ENCODE results near the gene CFAP210. TPM values are rescaled to one million over a fixed set of nuclear protein-coding genes. Genes with fewer than 3 reads are reported as not detected.
A peak's percentile ranks its signal among the peaks of the same experiment; 100 is the strongest.

CFAP210 gene
- total and polyA plus RNA-seq, 9 of the 15 experiments (the other 6 are each of a cell fraction or from before 2014, with no cell fraction given): 0.75 to 3.6 (median 1.3) TPM

GRCh38 chr2:169683054-169683424 is 11.2 kb downstream of the CFAP210 start:
- Histone ChIP-seq H3K4me1 (replicated peaks in 1 of 2; ENCODE audit: control insufficient read depth in 2 of 2, insufficient read depth in 2 of 2, low read length in 2 of 2) (peaks cover 0 to 6% of the 10 kb centered on the region in 2 experiments; a peak in 1 of 5 replicates), H3K79me2 (ENCODE audit: control insufficient read depth, insufficient read depth, low read length) (no peaks in the 10 kb centered on the region), H3K9ac (ENCODE audit: insufficient read depth in 1 of 2, low read depth in 2 of 2, low read length in 2 of 2) (no peak overlapping the region), H3K9me3 (replicated peaks; ENCODE audit: control insufficient read depth, insufficient read depth, low read depth, low read length) (no peaks in the 10 kb centered on the region), H3K4me2 (ENCODE audit: insufficient read depth, low read length) (no peak overlapping the region), H4K20me1 (replicated peaks; ENCODE audit: control insufficient read depth, insufficient read depth, low read length) (no peaks in the 10 kb centered on the region), H3K9me1 (ENCODE audit: control insufficient read depth, insufficient read depth, low read length) (no peaks in the 10 kb centered on the region), H3K27me3 (ENCODE audit: control insufficient read depth in 2 of 2, insufficient read depth in 2 of 2, low read length in 2 of 2) (no peaks in the 10 kb centered on the region), H3K36me3 (ENCODE audit: control insufficient read depth, insufficient read depth, low read length) (no peaks in the 10 kb centered on the region), H3K4me3 (no peak overlapping the region), H2AFZ (ENCODE audit: low read depth, low read length) (0 out of 2 replicates have a peak overlapping the region, but pooled peaks have one; percentile 7), H3K27ac (ENCODE audit: extremely low read depth, low read depth, low read length) (no peak overlapping the region)
- POLR2A ChIA-PET: interaction anchor here (1.0 to 2.6 kb wide), 7 partner anchors 10 to 130 kb away, joined by 3 to 12 read pairs (median 4); partner anchors contain the start of genes CFAP210 and PHOSPHO2
- FAIRE-seq: no peak
- in situ Hi-C loops (cut with MboI): no loop called here
- no peak for DNase-seq (ENCODE audit: extremely low read depth in 1 of 4, low spot score in 3 of 4)
- CTCF ChIA-PET (ENCODE audit: low intra/inter-chr PET ratio): no interaction called here
- BruUV-seq (replicated peaks): no TSS peak
- intact Hi-C loops (cut with micrococcal nuclease): no loop called here
- 8% methylated on average over 3 of the region's 3 CpGs for WGBS (ENCODE audit: insufficient coverage, low coverage, missing lambda C conversion rate)
- ATAC-seq: peak; percentile 47
- TF ChIP-seq ZNF408 (CRISPR knock-in tag; IDR thresholded peaks at IDR 0.05; ENCODE audit: low read depth): no peak
- TF ChIP-seq FOSL1 (tag; conservative IDR thresholded peaks at IDR 0.05): peak; percentile 71
- TF ChIP-seq ZNF695 (CRISPR knock-in tag; IDR thresholded peaks at IDR 0.05): no peak
- 0 out of 2 replicates have a peak, but pooled peaks have one; percentile 29 for TF ChIP-seq CXXC5 (CRISPR knock-in tag; IDR thresholded peaks at IDR 0.05)
- no peak for TF ChIP-seq IRF9 (tag; IDR thresholded peaks at IDR 0.05)
- TF ChIP-seq ZC3H11A (IDR thresholded peaks at IDR 0.05; ENCODE audit: low read depth, low read length): no peak
- no peak for TF ChIP-seq ILF3 (IDR thresholded peaks at IDR 0.05; ENCODE audit: borderline replicate concordance)
- TF ChIP-seq SMARCC2 (IDR thresholded peaks at IDR 0.05; ENCODE audit: low read depth): no peak
- TF ChIP-seq SRF (CRISPR knock-in tag; IDR thresholded peaks at IDR 0.05): no peak
- no peak for TF ChIP-seq ZNF780A (CRISPR knock-in tag; IDR thresholded peaks at IDR 0.05)
- no peak for TF ChIP-seq GATAD2B (IDR thresholded peaks at IDR 0.05; ENCODE audit: borderline replicate concordance)
- 0 out of 2 replicates have a peak, but pooled peaks have one; percentile 41 for TF ChIP-seq CBFA2T3 (IDR thresholded peaks at IDR 0.05)
- TF ChIP-seq ZNF431 (CRISPR knock-in tag; IDR thresholded peaks at IDR 0.05): no peak
- TF ChIP-seq ZBTB5 (IDR thresholded peaks at IDR 0.05): no peak
- no peak for TF ChIP-seq SMAD2 (IDR thresholded peaks at IDR 0.05; ENCODE audit: low read depth, low read length)
- TF ChIP-seq ELF2 (CRISPR knock-in tag; IDR thresholded peaks at IDR 0.05): no peak
- no peak for TF ChIP-seq GMEB1 (CRISPR knock-in tag; IDR thresholded peaks at IDR 0.05)
- TF ChIP-seq CEBPG (CRISPR knock-in tag; IDR thresholded peaks at IDR 0.05): 0 out of 2 replicates have a peak, but pooled peaks have one; percentile 49
- no peak; a peak in 1 of 4 replicates for TF ChIP-seq CEBPG (tag; conservative IDR thresholded peaks at IDR 0.05 in 1 of 2, IDR thresholded peaks at IDR 0.05 in 1 of 2)
- peak; percentile 23; the same call in 1 of the 2 replicates for TF ChIP-seq TEAD4 (IDR thresholded peaks at IDR 0.05; ENCODE audit: low read length)
- TF ChIP-seq TEAD4 (CRISPR knock-in tag; IDR thresholded peaks at IDR 0.05; ENCODE audit: borderline replicate concordance): no peak
